ENCODE measurements around the gene UROC1.

UROC1 gene

DNA sequence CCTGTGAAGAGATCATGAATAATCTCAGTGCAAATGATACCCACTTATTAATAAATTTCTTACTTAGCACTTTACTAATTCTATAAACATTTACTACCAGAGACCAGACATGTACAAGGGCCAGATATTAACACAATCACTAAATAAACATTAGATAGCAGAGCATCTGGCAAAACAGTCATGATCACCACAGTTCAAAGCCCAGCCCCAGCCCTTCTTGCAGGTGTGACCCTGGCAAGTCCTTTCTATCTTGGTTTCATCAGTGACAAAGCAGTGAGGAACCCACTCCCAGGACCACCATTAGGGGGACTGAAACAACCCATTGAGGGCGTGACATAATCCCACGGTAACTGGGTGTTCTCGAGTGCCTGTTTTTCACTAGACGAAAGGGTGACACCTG is 53.5 kb downstream of the UROC1 start:
- H3K27me3 ChIP-seq (ENCODE audit: control insufficient read depth in 1 of 2, insufficient read depth in 2 of 2, low read length in 2 of 2): no peaks in the 10 kb centered on the region
- no peak overlapping the region for H3K4me3 ChIP-seq (ENCODE audit: low read depth in 1 of 2, low read length in 2 of 2)
- peaks cover 57 to 90% of the 10 kb centered on the region in 2 donors for H3K36me3 ChIP-seq (ENCODE audit: control insufficient read depth in 1 of 2, insufficient read depth in 2 of 2, low read length in 2 of 2)
- H3K9ac ChIP-seq (ENCODE audit: low read depth in 1 of 2, low read length in 2 of 2): no peak overlapping the region
- no peaks in the 10 kb centered on the region for H3K4me1 ChIP-seq (ENCODE audit: control insufficient read depth in 1 of 2, insufficient read depth in 2 of 2, low read length in 2 of 2)
- no peak overlapping the region for H3K27ac ChIP-seq (ENCODE audit: low read depth, low read length)
- no peaks in the 10 kb centered on the region for H3K9me3 ChIP-seq (ENCODE audit: control insufficient read depth in 1 of 2, low read length in 2 of 2)

DNA sequence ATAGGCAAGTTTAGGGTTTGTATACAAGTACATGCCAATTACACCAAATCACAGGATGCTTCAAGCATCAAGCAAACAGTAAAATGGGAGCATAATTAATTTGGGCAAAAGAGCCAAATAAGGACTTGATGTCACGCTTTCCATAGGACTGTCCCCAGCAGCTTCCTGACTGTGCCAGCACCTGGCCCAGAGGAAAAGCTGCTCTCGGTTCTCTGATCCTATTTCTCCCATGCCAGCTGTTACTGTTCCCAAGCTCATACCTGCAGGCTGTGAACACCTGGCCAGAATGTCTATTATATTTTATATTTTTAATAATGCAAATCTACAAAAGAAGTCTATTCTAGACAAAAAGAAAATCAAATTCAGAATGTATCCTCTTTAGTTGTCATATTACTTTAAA is 54.1 kb downstream of the UROC1 start:
- Histone ChIP-seq H3K4me1 (ENCODE audit: control insufficient read depth in 1 of 2, insufficient read depth in 2 of 2, low read length in 2 of 2) (no peaks in the 10 kb centered on the region), H3K4me3 (ENCODE audit: low read depth in 1 of 2, low read length in 2 of 2) (no peak overlapping the region), H3K9me3 (ENCODE audit: control insufficient read depth in 1 of 2, low read length in 2 of 2) (no peaks in the 10 kb centered on the region), H3K36me3 (ENCODE audit: control insufficient read depth in 1 of 2, insufficient read depth in 2 of 2, low read length in 2 of 2) (peaks cover 54 to 90% of the 10 kb centered on the region in 2 donors), H3K9ac (ENCODE audit: low read depth in 1 of 2, low read length in 2 of 2) (no peak overlapping the region), H3K27me3 (ENCODE audit: control insufficient read depth in 1 of 2, insufficient read depth in 2 of 2, low read length in 2 of 2) (no peaks in the 10 kb centered on the region), H3K27ac (ENCODE audit: low read depth, low read length) (no peak overlapping the region)

DNA sequence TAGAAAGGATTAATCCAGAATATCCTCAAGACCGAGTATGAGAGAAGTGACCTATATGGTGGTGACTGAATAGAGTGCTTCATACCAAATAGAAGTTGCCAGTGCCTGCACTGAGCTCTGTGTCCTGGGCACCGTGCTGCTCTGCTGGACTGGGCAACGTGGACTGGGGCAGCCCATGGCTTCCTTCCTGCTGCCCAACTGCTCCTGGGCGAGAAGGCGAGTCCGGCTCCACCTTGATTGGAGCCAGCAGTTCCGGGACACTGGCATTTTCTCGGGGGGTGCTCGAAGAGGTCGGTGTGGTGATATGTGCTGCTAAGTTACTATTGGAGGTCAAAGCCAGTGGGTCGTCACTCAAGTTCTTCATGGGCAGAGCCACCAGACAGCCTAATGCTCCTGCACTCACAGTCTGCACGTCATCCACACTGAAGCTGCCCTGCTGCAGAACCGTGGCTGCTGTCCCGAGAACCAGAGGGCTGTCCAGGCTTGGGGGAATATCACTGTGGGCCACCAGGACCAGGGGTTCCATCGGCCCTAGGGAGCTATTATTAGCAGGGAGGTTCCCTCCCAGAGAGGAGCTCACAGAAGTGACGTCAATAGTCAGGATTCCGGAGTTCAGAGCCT is 56.0 kb downstream of the UROC1 start:
- no peak overlapping the region for H3K9ac ChIP-seq (ENCODE audit: low read depth in 1 of 2, low read length in 2 of 2)
- H3K36me3 ChIP-seq (ENCODE audit: control insufficient read depth in 1 of 2, insufficient read depth in 2 of 2, low read length in 2 of 2): peaks cover 60 to 88% of the 10 kb centered on the region in 2 donors
- no peak overlapping the region for H3K27ac ChIP-seq (ENCODE audit: low read depth, low read length)
- no peaks in the 10 kb centered on the region for H3K27me3 ChIP-seq (ENCODE audit: control insufficient read depth in 1 of 2, insufficient read depth in 2 of 2, low read length in 2 of 2)
- H3K9me3 ChIP-seq (ENCODE audit: control insufficient read depth in 1 of 2, low read length in 2 of 2): no peaks in the 10 kb centered on the region
- no peak overlapping the region for H3K4me3 ChIP-seq (ENCODE audit: low read depth in 1 of 2, low read length in 2 of 2)
- H3K4me1 ChIP-seq (ENCODE audit: control insufficient read depth in 1 of 2, insufficient read depth in 2 of 2, low read length in 2 of 2): no peaks in the 10 kb centered on the region

DNA sequence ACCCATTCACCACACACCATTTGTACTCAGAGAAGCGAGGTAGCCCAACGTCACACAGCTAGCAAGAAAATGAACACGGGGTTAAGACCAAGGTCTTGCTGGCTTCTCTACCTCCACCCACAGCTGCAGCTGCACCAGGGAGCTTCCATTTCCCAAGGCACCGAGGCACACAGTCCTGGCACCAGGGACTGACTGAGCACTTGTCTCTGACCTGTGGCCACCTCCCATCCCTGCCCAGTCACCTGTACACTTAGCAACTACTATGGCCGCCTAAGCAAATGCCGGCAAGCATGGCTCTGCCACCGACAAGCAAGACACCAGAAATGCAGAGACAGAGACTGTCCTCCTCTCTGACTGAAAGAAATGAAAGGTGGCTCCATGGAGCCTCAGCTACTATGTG is 57.2 kb downstream of the UROC1 start:
- no peak overlapping the region for H3K27ac ChIP-seq (ENCODE audit: low read depth, low read length)
- H3K9ac ChIP-seq (ENCODE audit: low read depth in 1 of 2, low read length in 2 of 2): no peak overlapping the region
- no peak overlapping the region for H3K4me3 ChIP-seq (ENCODE audit: low read depth in 1 of 2, low read length in 2 of 2)
- no peaks in the 10 kb centered on the region for H3K27me3 ChIP-seq (ENCODE audit: control insufficient read depth in 1 of 2, insufficient read depth in 2 of 2, low read length in 2 of 2)
- peaks cover 52 to 82% of the 10 kb centered on the region in 2 donors for H3K36me3 ChIP-seq (ENCODE audit: control insufficient read depth in 1 of 2, insufficient read depth in 2 of 2, low read length in 2 of 2)
- H3K4me1 ChIP-seq (ENCODE audit: control insufficient read depth in 1 of 2, insufficient read depth in 2 of 2, low read length in 2 of 2): no peaks in the 10 kb centered on the region
- H3K9me3 ChIP-seq (ENCODE audit: control insufficient read depth in 1 of 2, low read length in 2 of 2): no peaks in the 10 kb centered on the region

DNA sequence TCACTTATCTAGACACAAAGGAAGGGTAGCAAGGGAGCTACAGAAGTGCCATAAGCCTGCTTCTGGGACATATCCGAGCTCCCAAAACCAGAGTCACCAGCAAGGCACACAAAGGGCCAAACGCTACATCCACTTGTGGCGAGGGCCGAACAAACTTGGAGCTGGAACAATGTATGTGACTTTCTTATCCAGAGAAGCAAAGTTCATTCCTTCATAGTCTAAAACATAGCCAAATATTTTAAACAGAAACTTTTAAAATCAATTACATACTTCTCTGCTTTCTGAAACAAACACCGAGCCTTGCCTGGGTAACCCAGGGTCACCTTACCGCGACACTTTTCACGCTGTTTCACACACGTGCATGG is 57.8 kb downstream of the UROC1 start:
- Histone ChIP-seq H3K9me3 (ENCODE audit: control insufficient read depth in 1 of 2, low read length in 2 of 2) (no peaks in the 10 kb centered on the region), H3K4me3 (ENCODE audit: low read depth in 1 of 2, low read length in 2 of 2) (no peak overlapping the region), H3K9ac (ENCODE audit: low read depth in 1 of 2, low read length in 2 of 2) (no peak overlapping the region), H3K4me1 (ENCODE audit: control insufficient read depth in 1 of 2, insufficient read depth in 2 of 2, low read length in 2 of 2) (no peaks in the 10 kb centered on the region), H3K27me3 (ENCODE audit: control insufficient read depth in 1 of 2, insufficient read depth in 2 of 2, low read length in 2 of 2) (no peaks in the 10 kb centered on the region), H3K27ac (ENCODE audit: low read depth, low read length) (no peak overlapping the region), H3K36me3 (ENCODE audit: control insufficient read depth in 1 of 2, insufficient read depth in 2 of 2, low read length in 2 of 2) (peaks cover 46 to 82% of the 10 kb centered on the region in 2 donors)

DNA sequence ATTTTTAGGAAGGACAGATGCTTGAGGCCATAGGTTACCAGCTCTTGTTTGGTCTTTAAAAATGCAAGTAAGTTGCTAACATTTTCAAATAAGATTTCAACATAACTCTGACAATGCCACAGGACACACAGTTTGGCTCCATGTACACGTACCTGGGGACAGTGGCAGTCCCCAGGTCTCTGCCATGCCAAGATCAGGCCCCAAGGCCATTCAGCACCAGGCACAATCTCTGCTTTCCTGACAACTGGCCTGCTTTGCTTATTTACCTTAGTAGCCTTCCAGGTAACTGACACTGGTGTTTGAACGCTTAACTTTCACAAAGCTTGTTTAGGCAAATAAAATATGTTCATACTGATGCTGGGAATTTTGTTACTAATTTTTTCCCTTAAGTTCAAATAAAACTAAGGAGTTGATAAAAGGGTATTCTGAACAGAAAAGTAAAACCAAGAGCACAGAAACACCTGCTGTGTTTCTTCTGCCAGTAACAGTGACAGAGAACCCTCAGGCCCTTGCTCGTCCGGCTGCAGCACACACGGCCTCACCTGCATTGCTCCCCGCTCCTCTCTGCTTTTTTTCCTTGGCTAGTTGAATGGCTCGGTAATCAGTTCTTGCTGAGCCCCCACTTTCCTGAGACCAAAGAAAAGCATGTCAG is 58.3 kb downstream of the UROC1 start:
- no peaks in the 10 kb centered on the region for H3K9me3 ChIP-seq (ENCODE audit: control insufficient read depth in 1 of 2, low read length in 2 of 2)
- H3K9ac ChIP-seq (ENCODE audit: low read depth in 1 of 2, low read length in 2 of 2): no peak overlapping the region
- no peak overlapping the region for H3K27ac ChIP-seq (ENCODE audit: low read depth, low read length)
- no peaks in the 10 kb centered on the region for H3K4me1 ChIP-seq (ENCODE audit: control insufficient read depth in 1 of 2, insufficient read depth in 2 of 2, low read length in 2 of 2)
- H3K4me3 ChIP-seq (ENCODE audit: low read depth in 1 of 2, low read length in 2 of 2): no peak overlapping the region
- H3K36me3 ChIP-seq (ENCODE audit: control insufficient read depth in 1 of 2, insufficient read depth in 2 of 2, low read length in 2 of 2): peaks cover 41 to 82% of the 10 kb centered on the region in 2 donors
- no peaks in the 10 kb centered on the region for H3K27me3 ChIP-seq (ENCODE audit: control insufficient read depth in 1 of 2, insufficient read depth in 2 of 2, low read length in 2 of 2)

DNA sequence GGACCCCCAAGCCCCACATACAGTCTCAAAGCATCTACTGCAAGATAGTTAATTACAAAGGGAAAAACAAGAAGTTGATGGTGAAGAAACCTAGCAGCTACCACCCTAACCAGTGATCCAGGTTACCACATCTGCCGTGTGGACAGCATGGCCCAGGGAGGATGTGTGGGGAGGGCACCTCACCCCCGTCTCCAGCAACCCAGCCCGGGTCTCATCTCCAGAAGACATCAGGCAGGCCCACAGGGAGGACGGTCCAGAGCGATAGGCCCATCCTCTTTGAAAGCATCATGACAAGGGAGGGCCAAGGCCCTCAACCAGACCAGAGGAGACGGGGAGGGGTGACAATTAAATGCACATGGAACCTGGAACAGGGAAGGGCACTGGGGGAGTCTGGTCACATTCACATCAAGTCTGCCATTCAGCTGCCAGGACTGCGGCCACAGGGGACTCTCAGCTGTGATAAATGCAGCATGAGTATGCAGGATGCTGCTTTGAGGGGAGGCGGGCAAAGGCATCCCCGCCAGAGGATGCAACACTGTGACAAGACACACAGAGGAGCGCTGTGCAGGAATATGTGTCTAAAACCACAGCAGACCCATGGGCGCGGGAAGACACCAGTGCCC is 60.7 kb downstream of the UROC1 start:
- H3K27ac ChIP-seq (ENCODE audit: low read depth, low read length): no peak overlapping the region
- H3K9ac ChIP-seq (ENCODE audit: low read depth in 1 of 2, low read length in 2 of 2): no peak overlapping the region
- H3K4me3 ChIP-seq (ENCODE audit: low read depth in 1 of 2, low read length in 2 of 2): no peak overlapping the region
- H3K9me3 ChIP-seq (ENCODE audit: control insufficient read depth in 1 of 2, low read length in 2 of 2): no peaks in the 10 kb centered on the region
- no peaks in the 10 kb centered on the region for H3K27me3 ChIP-seq (ENCODE audit: control insufficient read depth in 1 of 2, insufficient read depth in 2 of 2, low read length in 2 of 2)
- H3K36me3 ChIP-seq (ENCODE audit: control insufficient read depth in 1 of 2, insufficient read depth in 2 of 2, low read length in 2 of 2): peaks cover 37 to 83% of the 10 kb centered on the region in 2 donors
- H3K4me1 ChIP-seq (ENCODE audit: control insufficient read depth in 1 of 2, insufficient read depth in 2 of 2, low read length in 2 of 2): no peaks in the 10 kb centered on the region

DNA sequence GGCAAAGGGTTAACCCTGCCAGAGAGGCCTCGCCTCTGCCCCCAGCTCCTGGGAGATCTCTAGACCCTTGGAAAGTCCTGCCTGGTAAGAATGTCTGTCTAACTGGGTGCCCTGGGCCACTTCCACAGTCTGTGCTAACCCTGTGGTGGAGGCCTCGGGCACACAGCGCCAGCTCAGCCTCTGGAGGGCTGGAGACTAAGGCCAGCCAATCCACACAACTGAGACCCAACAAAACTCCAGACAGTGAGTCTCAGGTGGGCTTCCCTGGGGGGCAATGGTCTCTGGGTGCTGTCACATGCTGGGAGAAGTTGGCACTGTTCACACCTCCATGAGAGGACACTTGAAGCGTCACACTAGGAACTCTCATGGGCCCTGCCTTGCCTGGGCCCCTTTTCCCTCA is 61.4 kb downstream of the UROC1 start:
- peaks cover 37 to 83% of the 10 kb centered on the region in 2 donors for H3K36me3 ChIP-seq (ENCODE audit: control insufficient read depth in 1 of 2, insufficient read depth in 2 of 2, low read length in 2 of 2)
- no peaks in the 10 kb centered on the region for H3K4me1 ChIP-seq (ENCODE audit: control insufficient read depth in 1 of 2, insufficient read depth in 2 of 2, low read length in 2 of 2)
- H3K27ac ChIP-seq (ENCODE audit: low read depth, low read length): no peak overlapping the region

DNA sequence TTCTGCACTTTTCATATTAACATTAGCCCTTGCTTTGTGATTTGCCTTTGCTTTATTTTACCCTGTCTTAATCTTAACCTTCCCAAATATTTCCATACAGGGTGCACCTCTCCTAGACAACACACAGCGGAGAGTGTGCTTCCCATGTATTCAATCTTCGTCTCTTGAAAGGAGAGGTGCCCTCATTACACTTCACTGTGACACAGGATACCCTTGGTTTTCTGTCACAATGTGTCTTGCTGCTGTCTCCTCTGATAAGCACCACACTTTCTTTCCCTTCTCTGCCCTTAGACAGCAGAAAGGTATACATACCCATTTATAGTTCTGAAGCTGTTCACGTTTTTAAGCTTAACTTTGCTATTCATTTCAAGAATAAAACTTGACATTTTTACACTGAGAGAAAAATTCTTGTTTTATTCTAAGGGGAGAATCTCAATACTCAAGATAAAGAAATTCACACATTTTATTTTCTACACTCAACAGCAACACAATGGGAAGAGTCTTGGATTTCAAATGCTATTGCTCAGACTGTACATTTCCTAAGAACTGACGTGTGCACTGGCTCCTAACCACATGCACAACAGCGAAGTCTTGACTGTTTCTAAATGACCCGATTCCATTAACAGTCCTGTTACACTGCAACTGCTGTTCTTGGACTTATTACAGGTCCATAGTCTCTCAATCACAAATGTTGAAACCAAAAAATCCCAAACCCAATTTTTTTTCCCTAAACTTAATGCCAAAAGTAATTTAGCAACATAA is 63.0 kb downstream of the UROC1 start:
- no peak overlapping the region for H3K9ac ChIP-seq (ENCODE audit: low read depth in 1 of 2, low read length in 2 of 2)
- H3K4me1 ChIP-seq (ENCODE audit: control insufficient read depth in 1 of 2, insufficient read depth in 2 of 2, low read length in 2 of 2): no peaks in the 10 kb centered on the region
- H3K27ac ChIP-seq (ENCODE audit: low read depth, low read length): no peak overlapping the region
- H3K36me3 ChIP-seq (ENCODE audit: control insufficient read depth in 1 of 2, insufficient read depth in 2 of 2, low read length in 2 of 2): peaks cover 36 to 85% of the 10 kb centered on the region in 2 donors
- H3K27me3 ChIP-seq (ENCODE audit: control insufficient read depth in 1 of 2, insufficient read depth in 2 of 2, low read length in 2 of 2): no peaks in the 10 kb centered on the region
- no peak overlapping the region for H3K4me3 ChIP-seq (ENCODE audit: low read depth in 1 of 2, low read length in 2 of 2)
- no peaks in the 10 kb centered on the region for H3K9me3 ChIP-seq (ENCODE audit: control insufficient read depth in 1 of 2, low read length in 2 of 2)

More for the DNA sequence above, 61.4 kb downstream of the UROC1 start:
- H3K9ac ChIP-seq (ENCODE audit: low read depth in 1 of 2, low read length in 2 of 2): no peak overlapping the region
- H3K9me3 ChIP-seq (ENCODE audit: control insufficient read depth in 1 of 2, low read length in 2 of 2): no peaks in the 10 kb centered on the region
- H3K4me3 ChIP-seq (ENCODE audit: low read depth in 1 of 2, low read length in 2 of 2): no peak overlapping the region
- no peaks in the 10 kb centered on the region for H3K27me3 ChIP-seq (ENCODE audit: control insufficient read depth in 1 of 2, insufficient read depth in 2 of 2, low read length in 2 of 2)

DNA sequence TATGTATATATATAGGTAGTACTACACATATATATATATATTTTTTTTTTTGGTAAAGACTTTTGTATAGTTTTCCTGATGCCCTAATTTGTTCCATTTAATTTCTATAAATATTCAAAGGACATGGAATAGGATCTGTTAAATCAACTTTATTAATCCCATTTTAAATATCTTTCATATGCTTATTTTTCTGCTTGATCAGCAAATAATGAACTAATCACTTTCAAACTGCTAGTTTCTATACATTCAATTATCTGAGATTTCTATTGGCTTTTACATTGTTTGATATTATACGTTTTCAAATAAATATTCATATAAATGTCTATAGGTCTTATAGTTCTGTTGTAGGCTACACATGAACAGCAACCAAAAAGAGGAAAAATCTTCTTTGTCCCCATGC is 63.5 kb downstream of the UROC1 start:
- peaks cover 34 to 85% of the 10 kb centered on the region in 2 donors for H3K36me3 ChIP-seq (ENCODE audit: control insufficient read depth in 1 of 2, insufficient read depth in 2 of 2, low read length in 2 of 2)
- no peak overlapping the region for H3K27ac ChIP-seq (ENCODE audit: low read depth, low read length)

More for the DNA sequence above, 63.5 kb downstream of the UROC1 start:
- no peak overlapping the region for H3K4me3 ChIP-seq (ENCODE audit: low read depth in 1 of 2, low read length in 2 of 2)
- H3K4me1 ChIP-seq (ENCODE audit: control insufficient read depth in 1 of 2, insufficient read depth in 2 of 2, low read length in 2 of 2): no peaks in the 10 kb centered on the region
- H3K9ac ChIP-seq (ENCODE audit: low read depth in 1 of 2, low read length in 2 of 2): no peak overlapping the region
- no peaks in the 10 kb centered on the region for H3K27me3 ChIP-seq (ENCODE audit: control insufficient read depth in 1 of 2, insufficient read depth in 2 of 2, low read length in 2 of 2)
- H3K9me3 ChIP-seq (ENCODE audit: control insufficient read depth in 1 of 2, low read length in 2 of 2): no peaks in the 10 kb centered on the region

Measured in duodenal mucosa (tissue), 2 donors.